HCT116 (cell line): ENCODE data around the gene LRRC4C.

Source experiments
- ATF3 ChIP-seq: IDR thresholded peaks from 2 replicates; pipeline ENCODE4 v1.6.1; 2012
- CTCF ChIP-seq, 3 experiments: fragments of 200-600 bp in 1 of 3; sonication (generic) in 1 of 3; IDR thresholded peaks in 2 of 3; conservative IDR thresholded peaks in 1 of 3; 2 replicates each; pipeline ENCODE4 v1.5.1; 2012 to 2017; ENCODE audit warnings: low read depth in 2 of 3, low read length in 2 of 3, antibody characterized with exemption in 1 of 3, borderline replicate concordance in 1 of 3, control low read depth in 1 of 3, mild to moderate bottlenecking in 1 of 3, mixed read lengths in 1 of 3, mixed run types in 1 of 3, moderate library complexity in 1 of 3; ENCODE audit not compliant: insufficient read depth in 1 of 3
- EGR1 ChIP-seq: IDR thresholded peaks from 2 replicates; pipeline ENCODE4 v1.6.1; 2012; ENCODE audit warnings: low read depth
- ELF1 ChIP-seq: IDR thresholded peaks from 2 replicates; pipeline ENCODE4 v1.6.1; 2012; ENCODE audit warnings: low read depth, borderline replicate concordance
- EZH2 ChIP-seq: fragments of 200-600 bp; sonication (generic); IDR thresholded peaks from 2 replicates; pipeline ENCODE4 v1.6.1; 2017; ENCODE audit warnings: antibody characterized with exemption, mixed run types
- EZH2phosphoT487 ChIP-seq: fragments of 200-600 bp; IDR thresholded peaks from 2 replicates; pipeline ENCODE4 v1.6.1; 2018; ENCODE audit warnings: antibody characterized with exemption, borderline replicate concordance
- JUND ChIP-seq: IDR thresholded peaks from 2 replicates; pipeline ENCODE4 v1.6.1; 2012
- POLR2A ChIP-seq: IDR thresholded peaks from 2 replicates; pipeline ENCODE4 v1.7.0; 2011; ENCODE audit warnings: borderline replicate concordance; ENCODE audit not compliant: insufficient read depth, insufficient read length; ENCODE audit errors: extremely low read depth
- POLR2AphosphoS5 ChIP-seq: IDR thresholded peaks from 2 replicates; pipeline ENCODE4 v1.6.1; 2011; ENCODE audit warnings: mild to moderate bottlenecking, low read depth, low read length, moderate library complexity
- RAD21 ChIP-seq: IDR thresholded peaks from 2 replicates; pipeline ENCODE4 v1.6.1; 2012; ENCODE audit warnings: low read depth, mild to moderate bottlenecking
- REST ChIP-seq: IDR thresholded peaks from 2 replicates; pipeline ENCODE4 v1.6.1; 2012; ENCODE audit warnings: low read depth
- SP1 ChIP-seq: IDR thresholded peaks from 2 replicates; pipeline ENCODE4 v1.6.1; 2012; ENCODE audit warnings: low read depth
- ZFX ChIP-seq: fragments of 450-650 bp; IDR thresholded peaks from 2 replicates; pipeline ENCODE4 v1.6.1; 2017
- ZNF274 ChIP-seq: fragments of 200-500 bp; sonication (Bioruptor generic); IDR thresholded peaks from 2 replicates; pipeline ENCODE4 v1.6.1; 2014; ENCODE audit warnings: mild to moderate bottlenecking, low read depth, low read length, inconsistent platforms

GRCh38 chr11:40228662-40229061 is 1230.8 kb downstream of the LRRC4C start:
- TF ChIP-seq CTCF (IDR thresholded peaks at IDR 0.05 in 2 of 3, conservative IDR thresholded peaks at IDR 0.05 in 1 of 3; ENCODE audit: borderline replicate concordance in 1 of 3, insufficient read depth in 1 of 3, low read depth in 2 of 3, low read length in 2 of 3): no peak
- no peak for TF ChIP-seq EZH2
- no peak for TF ChIP-seq POLR2AphosphoS5
- no peak for TF ChIP-seq ZNF274
- no peak for TF ChIP-seq POLR2A
- TF ChIP-seq SP1: no peak
- no peak for TF ChIP-seq REST
- no peak for TF ChIP-seq ATF3
- no peak for TF ChIP-seq ZFX
- no peak for TF ChIP-seq ELF1
- no peak for TF ChIP-seq RAD21
- no peak for TF ChIP-seq JUND
- no peak for TF ChIP-seq EZH2phosphoT487
- no peak for TF ChIP-seq EGR1
